Measurements from ENCODE around the gene PTGR3. TPM values are rescaled to one million over a fixed set of nuclear protein-coding genes. Genes with fewer than 3 reads are reported as not detected.

PTGR3 gene
- total RNA-seq, 2 donors from 2014 or later = 25.6 to 32.2 TPM

DNA sequence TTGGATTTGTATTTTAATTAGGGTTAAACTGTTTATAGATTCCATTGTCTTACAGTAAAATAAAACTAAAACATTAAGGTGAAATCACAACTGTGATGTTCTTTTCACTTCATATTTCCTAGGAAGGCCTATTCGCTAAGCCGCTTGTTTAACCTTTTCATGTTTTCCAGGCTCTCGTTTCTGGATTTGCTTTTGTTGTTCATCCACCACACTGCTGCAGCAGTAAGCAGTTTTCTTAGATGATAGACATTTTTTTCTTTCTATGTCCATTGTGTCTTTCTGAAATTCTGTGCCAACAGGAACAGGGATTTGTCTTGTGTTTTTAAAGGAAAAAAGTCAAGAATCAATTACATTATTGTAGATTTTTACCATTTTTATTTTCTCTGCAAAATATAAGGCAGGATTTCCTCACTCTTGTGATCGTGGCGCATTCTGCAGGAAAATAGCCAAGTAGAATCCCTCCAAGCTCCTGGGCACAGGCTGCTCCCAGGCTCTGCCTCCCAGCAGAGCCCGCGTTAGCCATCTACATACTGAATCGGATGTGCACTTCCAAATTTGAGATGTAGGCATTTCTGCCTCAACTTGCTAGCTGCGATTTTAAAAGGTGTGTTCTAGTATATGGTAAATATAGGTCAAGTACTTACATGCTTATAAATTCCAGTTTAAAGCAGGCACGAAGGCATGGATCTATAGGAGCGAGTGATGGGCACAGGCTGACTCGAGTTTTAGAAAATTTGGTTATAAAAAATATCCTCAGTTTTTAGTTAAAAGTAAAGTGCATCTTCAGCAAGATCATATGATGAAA is 11.8 kb upstream of the PTGR3 start:
- H3K27ac ChIP-seq = no peak overlapping the region
- no peak for DNase-seq (ENCODE audit: low spot score)
- intact Hi-C loops (cut with DNase I) = no loop called here
- H3K4me3 ChIP-seq = no peak overlapping the region
- WGBS = 41% methylated on average over 12 of the region's 12 CpGs
- H3K9me3 ChIP-seq = no peaks in the 10 kb centered on the region
- TF ChIP-seq, protein P1, sequence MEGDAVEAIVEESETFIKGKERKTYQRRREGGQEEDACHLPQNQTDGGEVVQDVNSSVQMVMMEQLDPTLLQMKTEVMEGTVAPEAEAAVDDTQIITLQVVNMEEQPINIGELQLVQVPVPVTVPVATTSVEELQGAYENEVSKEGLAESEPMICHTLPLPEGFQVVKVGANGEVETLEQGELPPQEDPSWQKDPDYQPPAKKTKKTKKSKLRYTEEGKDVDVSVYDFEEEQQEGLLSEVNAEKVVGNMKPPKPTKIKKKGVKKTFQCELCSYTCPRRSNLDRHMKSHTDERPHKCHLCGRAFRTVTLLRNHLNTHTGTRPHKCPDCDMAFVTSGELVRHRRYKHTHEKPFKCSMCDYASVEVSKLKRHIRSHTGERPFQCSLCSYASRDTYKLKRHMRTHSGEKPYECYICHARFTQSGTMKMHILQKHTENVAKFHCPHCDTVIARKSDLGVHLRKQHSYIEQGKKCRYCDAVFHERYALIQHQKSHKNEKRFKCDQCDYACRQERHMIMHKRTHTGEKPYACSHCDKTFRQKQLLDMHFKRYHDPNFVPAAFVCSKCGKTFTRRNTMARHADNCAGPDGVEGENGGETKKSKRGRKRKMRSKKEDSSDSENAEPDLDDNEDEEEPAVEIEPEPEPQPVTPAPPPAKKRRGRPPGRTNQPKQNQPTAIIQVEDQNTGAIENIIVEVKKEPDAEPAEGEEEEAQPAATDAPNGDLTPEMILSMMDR (IDR thresholded peaks at IDR 0.05) = no peak
- no peak for TF ChIP-seq POLR2A (IDR thresholded peaks at IDR 0.05)
- TF ChIP-seq POLR2AphosphoS5 (IDR thresholded peaks at IDR 0.05) = no peak
- no peaks in the 10 kb centered on the region for H3K36me3 ChIP-seq
- no peaks in the 10 kb centered on the region for H3K27me3 ChIP-seq (replicated peaks; ENCODE audit: insufficient read depth)
- H3K4me1 ChIP-seq (replicated peaks) = peaks cover 2% of the 10 kb centered on the region

DNA sequence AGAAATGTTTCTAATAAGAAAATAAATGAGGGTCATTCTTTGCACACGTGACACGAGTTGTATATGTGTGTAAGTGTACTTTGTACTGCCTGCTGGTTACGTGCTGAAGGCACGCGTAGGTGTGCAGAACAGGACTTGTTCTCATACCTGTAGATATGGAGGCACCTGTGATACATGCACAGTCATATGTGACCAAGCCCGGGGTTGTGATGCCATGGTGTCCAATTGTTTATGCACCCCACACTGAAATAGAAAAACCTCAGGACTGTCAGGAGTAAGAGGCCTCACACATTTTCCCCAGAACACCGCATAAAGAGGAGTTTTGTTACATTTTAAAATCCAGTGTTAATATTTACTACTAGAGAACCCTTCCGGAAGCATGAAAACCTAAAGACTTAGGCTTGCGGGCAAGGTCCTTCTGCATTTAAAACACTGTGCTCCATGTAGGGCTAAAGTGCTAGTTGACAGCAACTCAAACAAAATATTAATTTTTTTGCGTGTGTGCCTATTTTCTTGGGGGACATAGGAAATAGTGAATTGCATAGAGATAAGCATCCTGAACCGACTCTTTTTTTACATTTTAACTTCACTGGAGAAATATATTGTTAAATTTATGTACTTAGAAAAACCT is 10.9 kb upstream of the PTGR3 start:
- Histone ChIP-seq H3K9me3 (no peaks in the 10 kb centered on the region), H3K27ac (no peak overlapping the region), H3K4me1 (replicated peaks) (peaks cover 2% of the 10 kb centered on the region), H3K36me3 (no peaks in the 10 kb centered on the region), H3K4me3 (no peak overlapping the region), H3K27me3 (replicated peaks; ENCODE audit: insufficient read depth) (no peaks in the 10 kb centered on the region)
- no peak for DNase-seq (ENCODE audit: low spot score)
- intact Hi-C loops (cut with DNase I) = no loop called here
- 77% methylated on average over 11 of the region's 11 CpGs for WGBS
- TF ChIP-seq, protein P1 (IDR thresholded peaks at IDR 0.05) = no peak
- TF ChIP-seq POLR2A (IDR thresholded peaks at IDR 0.05) (no peak), POLR2AphosphoS5 (IDR thresholded peaks at IDR 0.05) (no peak)

DNA sequence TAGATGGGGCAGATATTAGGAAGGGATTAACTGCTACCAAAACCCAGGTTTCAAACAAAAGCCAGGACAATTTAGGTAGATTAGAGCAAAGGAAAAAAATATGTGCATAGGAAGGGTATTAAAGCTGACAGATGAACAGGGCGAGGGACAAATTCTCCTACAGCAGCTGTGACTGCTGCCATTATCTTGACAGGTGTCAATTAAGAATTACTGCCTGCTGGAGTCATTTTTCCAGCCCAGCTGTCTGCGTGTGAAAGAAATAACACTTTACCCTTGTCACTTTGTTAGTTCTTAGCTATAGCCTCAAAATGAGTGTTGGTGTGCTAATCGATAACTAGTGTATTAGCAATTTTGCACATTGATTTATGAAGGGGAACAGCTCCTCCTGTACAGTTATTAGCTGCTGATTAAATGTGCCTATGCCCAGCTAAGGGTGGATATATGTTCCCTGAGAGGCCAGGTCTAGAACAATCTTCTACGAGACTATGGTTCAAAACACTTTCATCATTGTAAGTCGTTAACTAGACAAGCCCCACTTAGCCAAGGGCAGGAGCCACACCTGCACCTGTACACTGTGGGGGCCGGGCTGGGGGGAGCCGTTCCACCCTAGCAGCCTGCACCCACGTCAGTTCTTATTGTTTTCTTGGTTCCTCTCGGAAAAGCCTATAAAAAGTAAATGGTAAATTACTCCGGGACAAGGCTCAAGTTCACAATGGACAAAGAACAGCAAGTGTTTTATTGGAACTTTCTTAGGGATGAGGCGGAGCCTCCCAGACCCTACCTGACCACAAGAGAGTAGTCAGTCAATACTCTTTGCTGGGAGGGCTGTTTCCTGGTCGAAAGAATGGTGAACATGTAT is 9.4 kb upstream of the PTGR3 start:
- no peak for DNase-seq (ENCODE audit: low spot score)
- Histone ChIP-seq H3K27me3 (replicated peaks; ENCODE audit: insufficient read depth) (no peaks in the 10 kb centered on the region), H3K9me3 (no peaks in the 10 kb centered on the region), H3K27ac (no peak overlapping the region), H3K4me3 (no peak overlapping the region), H3K4me1 (replicated peaks) (peaks cover 3% of the 10 kb centered on the region), H3K36me3 (no peaks in the 10 kb centered on the region)
- intact Hi-C loops (cut with DNase I) = no loop called here
- peak; percentile 25 for TF ChIP-seq POLR2AphosphoS5 (IDR thresholded peaks at IDR 0.05)
- TF ChIP-seq POLR2A (IDR thresholded peaks at IDR 0.05) = no peak
- WGBS = 42% methylated on average over 12 of the region's 12 CpGs

DNA sequence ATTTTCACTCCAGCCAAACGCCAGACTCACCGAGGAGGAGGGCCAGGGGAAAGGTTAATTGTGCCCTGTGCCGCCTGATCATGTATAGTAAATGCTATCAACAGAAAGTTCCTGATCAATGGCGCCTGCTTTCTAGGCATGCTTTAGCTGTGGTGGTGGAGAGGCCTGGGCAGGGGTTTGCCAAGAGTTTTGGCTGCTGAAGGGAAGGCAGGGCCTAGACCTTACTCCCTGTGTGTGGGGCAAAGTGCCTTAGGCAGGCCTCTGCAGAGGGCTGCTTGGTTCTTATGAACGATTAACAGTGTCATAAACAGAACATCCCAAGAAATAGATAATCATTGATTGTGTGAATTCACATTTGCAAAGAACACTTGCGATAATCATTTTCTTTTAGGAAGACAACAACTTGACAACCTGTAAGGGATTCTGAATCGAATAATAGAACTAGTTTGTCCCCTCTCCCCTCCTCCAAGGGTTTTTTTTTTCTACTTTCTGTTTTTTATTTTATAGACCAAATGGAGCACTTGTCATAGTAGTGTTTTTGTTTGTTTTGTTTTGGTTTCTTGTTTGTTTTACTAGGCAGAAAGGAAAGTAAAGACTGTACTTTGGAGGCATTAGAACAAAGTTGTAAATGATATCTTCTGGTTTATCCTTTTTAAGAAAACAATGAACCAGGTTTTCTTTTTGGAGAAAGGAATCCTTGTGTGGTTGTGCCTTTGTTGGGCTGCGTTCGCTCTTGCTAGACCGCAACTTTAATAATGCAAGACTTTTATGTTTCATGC is 8.2 kb upstream of the PTGR3 start:
- 85% methylated on average over 10 of the region's 10 CpGs for WGBS
- TF ChIP-seq POLR2A (IDR thresholded peaks at IDR 0.05) (no peak), POLR2AphosphoS5 (IDR thresholded peaks at IDR 0.05) (no peak)
- TF ChIP-seq, protein P1 (IDR thresholded peaks at IDR 0.05) = no peak
- Histone ChIP-seq H3K9me3 (no peaks in the 10 kb centered on the region), H3K4me1 (replicated peaks) (peaks cover 5% of the 10 kb centered on the region), H3K4me3 (no peak overlapping the region), H3K27ac (peak overlapping the region in 1 of 2 donors; percentile 7), H3K27me3 (replicated peaks; ENCODE audit: insufficient read depth) (no peaks in the 10 kb centered on the region), H3K36me3 (no peaks in the 10 kb centered on the region)
- intact Hi-C loops (cut with DNase I) = no loop called here
- no peak for DNase-seq (ENCODE audit: low spot score)
